Fibroblast of skin of left biceps (primary cell): ENCODE results near the gene FAM193A.
"Not testable (repeated sequence)": the region's sequence is repeated elsewhere in the genome, so short reads cannot be mapped to it uniquely, and the experiment has no call there.

Experiments
- DNase-seq, 2 experiments: peaks; one replicate each; pipeline ENCODE4 v3.0.0-alpha.2; 2013; ENCODE audit warnings: low read depth in 2 of 2

The FAM193A gene

DNA sequence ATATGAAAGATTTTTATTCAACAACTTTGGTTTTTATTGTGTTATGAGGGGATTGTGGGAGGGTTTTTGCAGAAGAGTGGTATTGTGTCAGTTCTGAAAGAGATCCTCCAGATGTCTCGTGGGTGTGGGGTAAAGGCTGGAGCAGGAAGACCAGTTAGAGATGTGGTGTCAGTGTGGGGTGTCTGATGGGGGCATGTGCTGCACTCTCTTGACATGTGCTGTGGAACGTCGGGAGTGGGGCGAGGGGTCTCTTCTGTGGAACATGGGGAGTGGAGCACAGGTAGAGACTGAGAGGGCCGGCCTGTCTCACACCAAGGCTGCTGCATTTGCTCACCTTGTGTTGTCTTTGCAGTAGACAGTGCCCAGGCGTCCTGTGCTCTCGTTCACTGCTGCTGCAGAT is 37.6 kb downstream of the FAM193A start:
- no peak for DNase-seq

GRCh38 chr4:2574863-2575262 is 38.4 kb downstream of the FAM193A start:
- DNase-seq: no peak

DNA sequence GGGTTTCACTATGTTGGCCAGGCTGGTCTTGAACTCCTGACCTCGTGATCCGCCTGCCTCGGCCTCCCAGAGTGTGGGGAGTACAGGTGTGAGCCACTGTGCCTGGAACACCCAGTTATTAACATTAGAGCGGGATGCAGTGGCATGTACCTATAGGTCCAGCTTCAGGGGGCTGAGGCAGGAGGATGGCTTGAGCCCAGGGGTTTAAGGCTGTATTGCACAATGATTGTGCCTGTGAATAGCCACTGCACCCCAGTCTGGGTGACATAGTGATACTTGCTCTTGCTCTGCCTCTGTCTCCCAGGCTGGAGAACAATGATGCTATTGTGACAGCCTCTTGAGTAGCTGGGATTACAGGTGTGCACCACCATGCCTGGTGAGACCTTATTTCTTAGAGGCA is 39.8 kb downstream of the FAM193A start:
- DNase-seq: no peak

GRCh38 chr4:2578106-2578505 is 41.7 kb downstream of the FAM193A start:
- DNase-seq: no peak

- no peak for DNase-seq
Observed at GRCh38 chr4:2579910-2580309, 43.5 kb downstream of the FAM193A start.

DNA sequence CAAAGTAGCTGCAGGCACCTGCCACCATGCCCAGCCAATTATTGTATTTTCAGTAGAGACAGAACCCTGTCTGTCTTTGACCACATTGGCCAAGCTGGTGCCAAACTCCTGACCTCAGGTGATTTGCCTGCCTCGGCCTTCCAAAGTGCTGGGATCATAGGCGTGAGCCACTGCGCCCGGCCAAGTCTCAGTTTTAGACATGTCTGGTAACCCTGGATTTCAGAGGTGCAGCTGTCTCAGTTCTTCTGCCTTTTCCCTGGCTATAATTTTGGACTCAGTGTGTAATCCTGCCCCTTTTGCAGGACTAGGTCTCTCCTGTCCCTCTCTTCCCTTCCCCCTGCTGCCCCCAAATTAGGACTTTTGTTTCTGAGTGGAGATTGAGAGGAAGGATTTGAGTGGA is 46.6 kb downstream of the FAM193A start:
- DNase-seq: no peak

- DNase-seq: no peak
Observed at GRCh38 chr4:2583517-2583916, 47.1 kb downstream of the FAM193A start.

- no peak for DNase-seq
Observed at GRCh38 chr4:2586502-2586901, 50.1 kb downstream of the FAM193A start.

DNA sequence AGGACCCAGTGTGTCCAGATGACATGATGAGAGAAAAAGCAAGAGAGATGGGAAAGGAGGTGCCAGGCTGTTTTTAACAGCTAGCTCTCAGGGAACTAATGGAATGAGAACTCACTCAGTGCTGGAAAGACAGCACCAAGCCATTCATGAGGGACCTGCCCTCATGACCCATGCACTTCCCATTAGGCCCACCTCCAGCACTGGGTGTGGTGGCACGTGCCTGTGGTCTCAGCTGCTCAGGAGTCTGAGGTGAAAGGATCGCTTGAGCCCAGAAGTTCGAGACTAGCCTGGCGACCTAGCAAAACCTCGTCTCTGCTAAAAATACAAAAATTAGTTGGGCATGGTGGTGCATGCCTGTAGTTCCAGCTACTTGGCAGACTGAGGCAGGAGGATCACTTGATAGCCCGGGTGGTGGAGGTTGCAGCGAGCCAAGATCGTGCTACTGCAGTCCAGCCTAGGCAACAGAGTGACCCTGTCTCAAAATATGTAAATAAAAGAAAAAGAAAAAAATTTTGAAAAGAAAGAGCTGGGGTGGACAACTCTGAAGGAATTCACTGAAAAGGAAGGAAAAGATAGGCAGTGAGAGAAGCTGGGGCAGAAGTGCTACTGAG is 50.9 kb downstream of the FAM193A start:
- no peak for DNase-seq

GRCh38 chr4:2588259-2588658 is 51.8 kb downstream of the FAM193A start:
- no peak for DNase-seq

DNA sequence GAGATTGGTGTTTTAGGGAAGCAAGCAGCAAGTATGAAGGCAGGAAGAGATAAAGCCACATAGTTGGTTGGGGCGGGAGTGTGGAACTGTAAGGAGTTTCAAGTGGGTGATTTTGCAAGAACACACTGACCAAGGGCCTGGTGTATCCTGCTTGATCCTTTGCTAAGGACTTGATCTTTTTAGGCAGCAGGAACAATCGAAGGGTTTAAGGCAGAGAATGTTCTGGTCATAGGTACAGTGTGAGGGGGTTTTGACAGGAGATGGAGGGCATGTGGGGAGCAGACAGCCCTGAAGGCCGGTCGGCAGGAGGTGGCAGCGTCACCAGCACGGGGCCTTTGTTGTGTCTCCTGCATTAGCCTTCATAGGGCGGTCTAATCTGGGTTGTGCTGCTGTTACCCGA is 54.7 kb downstream of the FAM193A start:
- DNase-seq: no peak

DNA sequence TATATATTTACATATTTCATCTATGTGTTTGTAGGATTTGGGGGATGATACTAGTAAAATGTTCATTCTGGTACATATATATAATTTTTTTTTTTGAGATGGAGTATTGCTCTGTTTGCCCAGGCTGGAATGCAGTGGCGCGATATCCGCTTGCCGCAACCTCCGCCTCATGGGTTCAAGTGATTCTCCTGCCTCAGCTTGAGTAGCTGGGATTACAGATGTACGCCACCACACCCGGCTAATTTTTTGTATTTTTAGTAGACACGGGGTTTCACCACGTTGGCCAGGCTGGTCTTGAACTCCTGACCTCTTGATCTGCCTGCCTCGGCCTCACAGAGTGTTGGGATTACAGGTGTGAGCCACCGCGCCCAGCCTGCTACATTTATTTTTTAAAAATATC is 55.6 kb downstream of the FAM193A start:
- DNase-seq: not testable (repeated sequence)

DNA sequence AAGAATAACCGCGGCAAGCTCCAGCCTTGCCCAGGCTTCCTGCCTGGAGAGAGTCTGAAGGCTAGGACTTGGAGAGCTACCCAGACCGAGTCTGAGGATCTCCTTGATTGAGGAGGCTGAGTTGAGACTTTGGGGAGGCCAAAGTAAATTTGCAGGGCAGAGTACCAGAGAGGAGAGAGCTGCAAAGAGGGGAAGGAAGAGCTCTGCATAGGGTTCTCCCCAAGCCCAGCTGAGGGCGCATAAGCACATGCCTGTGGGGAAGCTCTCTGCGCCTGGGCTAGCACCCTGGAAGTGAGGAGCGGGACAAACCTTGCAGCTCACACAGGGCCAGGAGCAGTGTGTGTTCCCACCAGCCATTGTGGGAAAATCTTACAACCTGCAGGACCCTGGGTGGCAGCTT is 56.1 kb downstream of the FAM193A start:
- DNase-seq: no peak

GRCh38 chr4:2593003-2593402 is 56.6 kb downstream of the FAM193A start:
- no peak for DNase-seq

GRCh38 chr4:2595436-2595835 is 59.0 kb downstream of the FAM193A start:
- no peak for DNase-seq

GRCh38 chr4:2595952-2596552 is 59.6 kb downstream of the FAM193A start:
- no peak for DNase-seq

DNA sequence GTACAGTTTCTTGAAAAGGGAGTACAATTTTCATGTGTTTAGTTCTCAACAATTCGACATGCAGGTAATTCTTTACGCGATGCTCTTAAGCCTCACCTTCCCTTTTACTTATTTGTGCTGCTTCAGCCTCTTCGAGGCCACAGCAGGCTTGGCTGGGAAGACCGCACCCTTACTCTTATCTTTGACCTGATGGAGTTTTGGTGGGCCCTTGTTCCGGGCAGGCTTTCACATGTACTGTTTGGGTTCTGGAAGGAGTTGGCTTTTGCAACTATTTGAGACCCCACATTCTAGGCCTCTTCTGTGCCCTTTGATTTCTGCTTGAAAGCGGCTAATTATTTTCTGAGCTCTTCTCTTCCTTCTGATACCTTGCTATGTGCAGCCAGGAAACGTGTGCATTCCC is 60.2 kb downstream of the FAM193A start:
- DNase-seq: no peak

DNA sequence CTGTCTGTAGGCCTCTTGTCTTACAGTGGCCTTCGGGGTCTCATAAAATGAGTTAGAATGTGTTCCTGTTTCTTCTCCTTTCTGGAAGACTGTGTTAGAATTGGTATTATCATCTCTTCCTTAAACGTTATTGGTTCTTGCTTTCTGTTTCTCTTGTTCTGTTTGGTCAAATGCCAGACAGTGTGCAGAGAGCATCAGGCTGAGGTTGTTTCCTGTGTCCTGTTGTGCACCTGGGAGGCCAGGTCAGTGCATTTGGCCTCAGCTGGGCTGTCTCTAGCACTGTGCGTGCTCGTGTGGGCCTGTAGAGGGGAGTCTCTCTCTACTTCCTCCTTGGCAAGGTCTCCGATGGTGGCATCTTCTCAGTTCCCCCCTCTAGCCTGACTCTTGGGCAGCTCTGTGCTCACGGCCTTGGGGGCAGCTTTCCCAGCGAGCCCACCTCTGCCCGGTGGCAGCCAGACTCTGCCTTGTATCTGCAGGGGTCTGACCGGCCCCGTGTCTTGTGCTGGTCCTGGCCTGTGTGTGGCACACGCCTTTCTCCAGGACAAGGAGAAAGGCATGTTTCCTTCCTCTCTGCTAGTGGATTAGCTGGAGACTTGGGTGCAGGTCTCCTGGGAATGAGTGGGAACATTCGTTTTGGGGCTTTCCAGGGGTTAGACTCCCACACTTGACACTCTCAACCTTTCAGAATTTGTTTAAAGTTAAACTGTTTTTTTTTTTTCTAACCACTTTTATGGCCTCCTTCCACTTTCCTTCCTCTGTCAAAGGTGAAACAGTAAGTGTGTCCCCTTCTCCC is 62.3 kb downstream of the FAM193A start:
- no peak for DNase-seq

GRCh38 chr4:2599304-2599654 is 62.8 kb downstream of the FAM193A start:
- no peak for DNase-seq

DNA sequence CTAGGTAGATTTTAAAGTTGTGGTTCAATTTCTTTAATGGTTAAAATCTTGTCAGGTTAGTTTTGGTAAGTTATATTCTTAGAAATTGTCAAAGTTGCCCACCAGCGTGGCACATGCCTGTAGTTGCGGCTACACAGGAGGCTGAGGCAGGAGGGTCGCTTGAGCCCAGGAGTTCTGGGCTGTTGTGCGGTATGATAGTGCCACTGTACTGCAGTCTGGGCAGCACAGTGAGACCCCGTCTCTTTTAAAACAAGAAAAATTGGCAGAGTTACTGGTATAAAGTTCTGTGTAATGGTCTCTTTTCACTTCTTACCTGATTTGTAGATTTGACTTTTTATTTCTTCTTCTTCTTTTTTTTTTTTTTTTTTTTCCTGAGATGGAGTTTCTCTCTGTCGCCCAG is 64.4 kb downstream of the FAM193A start:
- no peak for DNase-seq

DNA sequence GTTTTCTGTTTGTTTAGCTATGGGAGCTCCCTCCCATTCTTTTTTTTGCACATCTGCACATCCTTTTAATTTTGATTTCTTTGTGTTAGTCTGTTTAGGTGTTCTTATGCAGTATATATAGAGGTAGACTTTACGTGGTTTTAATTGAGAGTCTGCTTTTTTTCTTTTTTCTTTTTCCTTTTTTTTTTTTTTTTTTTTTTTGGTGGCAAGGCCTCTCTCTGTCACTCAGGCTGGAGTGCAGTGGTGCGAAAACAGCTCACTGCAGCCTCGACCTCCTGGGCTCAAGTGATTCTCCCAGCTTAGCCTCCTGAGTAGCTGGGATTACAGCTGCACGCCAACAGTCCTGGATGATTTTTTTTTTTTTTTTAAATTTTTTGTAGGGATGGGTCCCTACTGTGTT is 68.2 kb downstream of the FAM193A start:
- DNase-seq: no peak

DNA sequence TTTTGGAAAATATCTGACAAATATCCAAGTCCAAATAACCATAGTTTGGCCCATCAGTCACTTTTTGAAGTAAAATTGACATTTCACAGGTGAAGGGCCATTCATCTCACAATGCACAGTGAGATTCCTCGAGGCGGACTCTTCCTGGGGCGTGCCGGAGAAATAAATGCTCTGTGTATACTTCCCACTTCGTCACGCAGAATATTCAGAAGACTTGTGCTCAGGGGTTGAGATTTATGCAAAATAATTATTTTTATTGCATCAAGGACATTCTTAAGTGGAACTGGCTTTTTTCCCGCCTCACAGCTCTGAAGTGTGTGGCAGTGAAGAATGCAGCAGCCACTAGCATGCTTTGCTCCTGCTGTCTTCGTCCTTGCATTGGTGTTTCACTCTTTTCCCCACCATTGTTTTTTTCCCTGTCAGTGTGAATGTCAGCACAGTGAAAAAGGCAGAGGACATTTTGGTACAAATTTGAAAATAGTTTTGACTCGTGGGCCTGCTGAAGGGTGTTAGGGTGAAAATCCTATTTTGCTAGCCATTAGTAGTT is 70.6 kb downstream of the FAM193A start:
- no peak for DNase-seq

DNA sequence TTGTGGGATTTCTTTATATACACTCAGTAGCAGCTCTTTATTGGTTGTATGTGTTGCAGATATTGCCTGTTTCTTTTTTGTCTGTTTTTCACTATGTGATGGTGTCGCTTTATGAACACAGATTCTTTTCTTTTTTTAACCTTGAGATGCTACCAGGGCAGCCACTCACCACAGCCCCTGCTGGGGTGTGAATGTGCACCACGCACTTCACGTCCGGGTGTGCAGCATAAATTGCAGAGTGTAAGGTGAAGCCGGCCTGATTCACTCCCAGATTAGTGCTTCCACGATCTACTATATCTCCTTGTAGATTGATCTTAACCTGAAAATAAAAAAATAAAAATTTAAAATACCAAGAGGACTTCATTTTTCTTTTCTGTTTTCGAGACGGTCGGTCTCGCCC is 71.4 kb downstream of the FAM193A start:
- DNase-seq: no peak
